HG03378 (cell line): Measurements from ENCODE around the gene RBP5.

Source experiments
- ATAC-seq: cut with Tn5 transposase; IDR thresholded peaks from one replicate; pipeline ENCODE4 v1.9.1; 2021; ENCODE audit warnings: mild to moderate bottlenecking, moderate library complexity; ENCODE audit not compliant: unreplicated experiment

Gene RBP5, protein sequence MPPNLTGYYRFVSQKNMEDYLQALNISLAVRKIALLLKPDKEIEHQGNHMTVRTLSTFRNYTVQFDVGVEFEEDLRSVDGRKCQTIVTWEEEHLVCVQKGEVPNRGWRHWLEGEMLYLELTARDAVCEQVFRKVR

DNA sequence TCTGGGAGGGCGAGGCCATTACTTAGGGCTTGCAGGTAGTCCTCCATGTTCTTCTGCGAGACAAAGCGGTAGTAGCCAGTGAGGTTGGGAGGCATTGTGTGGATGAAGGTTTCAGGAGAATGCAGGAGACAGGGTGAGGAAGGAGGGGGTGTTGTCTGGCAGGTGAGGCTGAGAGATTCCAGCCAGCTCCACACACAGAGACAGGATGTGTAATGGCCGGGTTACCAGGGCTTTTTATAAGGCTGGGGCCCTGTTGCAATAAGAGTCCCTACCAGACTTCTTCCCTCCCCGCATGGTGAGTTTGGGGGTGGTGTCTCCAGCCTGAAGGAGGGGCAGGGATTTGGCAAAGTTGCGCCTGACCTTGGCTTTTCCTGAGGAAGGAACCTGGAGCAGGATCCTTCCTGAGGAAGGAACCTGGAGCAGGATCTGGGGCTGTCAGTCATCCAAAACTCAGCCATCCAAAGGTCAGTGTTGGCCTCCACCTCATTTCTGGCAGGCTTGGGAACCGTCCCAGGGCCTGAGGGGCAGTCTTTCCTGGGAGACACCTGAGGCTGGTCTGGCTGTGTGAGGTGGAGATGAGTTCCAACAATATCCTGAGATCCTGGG is at the start of gene RBP5:
Gene RBP5 (minus strand): TSS at position 209 of the 606 bp plus-strand sequence. CDS start 114 bp downstream, at position 95.
- no peak for ATAC-seq

DNA sequence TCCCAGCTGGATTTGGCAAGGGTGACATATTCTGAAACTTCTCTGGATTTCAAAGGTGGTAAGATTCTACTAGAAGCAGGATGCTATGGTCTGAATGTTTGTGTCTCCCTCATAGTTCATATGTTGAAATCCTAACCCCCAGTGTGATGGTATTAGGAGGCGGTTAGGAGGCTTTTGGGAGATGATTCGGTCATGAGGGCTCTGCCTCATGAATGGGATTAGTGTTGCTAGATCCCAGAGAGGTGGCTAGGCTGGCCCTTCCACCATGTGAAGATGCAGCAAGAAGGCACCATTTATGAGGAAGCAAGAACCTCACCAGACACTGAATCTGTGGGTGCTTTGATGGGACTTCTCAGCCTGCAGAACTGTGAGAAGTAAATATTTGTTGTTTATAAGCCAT is 49.8 kb upstream of the RBP5 start:
- no peak for ATAC-seq

DNA sequence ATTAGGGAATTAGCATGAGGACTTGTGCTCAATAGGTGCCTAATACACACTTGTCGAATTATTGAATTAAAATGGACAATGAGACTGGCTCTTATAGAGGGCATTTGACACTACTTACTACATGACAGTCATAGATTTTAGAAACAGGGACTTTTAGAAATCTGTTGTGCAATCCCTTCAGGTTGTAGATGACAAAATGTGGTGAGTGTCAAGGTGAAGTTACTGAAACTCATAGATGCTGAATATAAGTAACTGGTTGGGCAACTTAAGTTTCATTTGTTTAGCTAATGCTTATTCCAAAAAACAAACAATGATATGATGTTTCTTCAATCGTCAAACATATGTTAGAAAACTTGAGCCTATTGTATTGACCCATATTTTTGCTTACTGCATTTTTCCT is 47.9 kb upstream of the RBP5 start:
- no peak for ATAC-seq

- ATAC-seq: no peak
Observed at GRCh38 chr12:7175493-7175892, 46.8 kb upstream of the RBP5 start.

GRCh38 chr12:7171854-7172253 is 43.2 kb upstream of the RBP5 start:
- ATAC-seq: no peak

DNA sequence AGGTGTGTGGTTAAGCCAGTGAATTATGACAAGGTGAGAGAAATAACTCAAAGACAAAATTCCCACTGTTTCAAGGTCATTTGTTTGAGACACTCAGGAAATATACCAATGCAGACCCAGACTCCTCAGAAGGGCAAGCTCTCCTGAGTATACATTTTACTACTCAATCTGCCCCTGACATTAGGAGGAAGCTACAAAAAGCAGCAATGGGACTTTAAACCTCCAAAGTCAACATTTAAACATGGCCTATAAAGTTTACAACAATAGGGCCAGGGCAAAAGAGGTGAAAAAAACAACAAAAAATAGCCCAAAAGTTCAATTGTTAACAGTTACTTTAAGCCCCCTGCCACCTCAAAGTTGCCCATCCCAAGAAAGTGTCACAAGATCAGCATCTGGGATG is 41.3 kb upstream of the RBP5 start:
- no peak for ATAC-seq

GRCh38 chr12:7162691-7163114 is 34.0 kb upstream of the RBP5 start:
- ATAC-seq: no peak

DNA sequence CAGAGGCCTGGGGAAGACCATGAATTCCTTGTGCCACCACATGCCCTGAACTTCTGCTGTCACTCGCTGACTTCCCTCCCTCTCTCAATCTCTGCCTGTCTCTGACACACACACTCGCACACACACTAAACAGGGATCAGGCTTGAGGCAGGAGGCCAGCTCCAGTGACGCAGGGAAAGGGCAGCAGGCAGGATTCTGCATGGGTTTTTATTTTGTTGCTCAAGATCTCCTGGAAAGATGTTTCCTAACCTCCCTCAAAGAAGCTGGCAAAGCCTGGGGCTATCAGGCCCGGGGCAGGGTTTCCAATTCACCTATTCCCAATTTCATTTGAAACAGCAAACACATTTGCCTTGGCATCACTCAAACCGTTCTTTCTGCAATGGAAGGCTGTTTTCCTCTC is 33.1 kb upstream of the RBP5 start:
- ATAC-seq: no peak

- ATAC-seq: no peak
Observed at GRCh38 chr12:7161327-7161726, 32.6 kb upstream of the RBP5 start.

DNA sequence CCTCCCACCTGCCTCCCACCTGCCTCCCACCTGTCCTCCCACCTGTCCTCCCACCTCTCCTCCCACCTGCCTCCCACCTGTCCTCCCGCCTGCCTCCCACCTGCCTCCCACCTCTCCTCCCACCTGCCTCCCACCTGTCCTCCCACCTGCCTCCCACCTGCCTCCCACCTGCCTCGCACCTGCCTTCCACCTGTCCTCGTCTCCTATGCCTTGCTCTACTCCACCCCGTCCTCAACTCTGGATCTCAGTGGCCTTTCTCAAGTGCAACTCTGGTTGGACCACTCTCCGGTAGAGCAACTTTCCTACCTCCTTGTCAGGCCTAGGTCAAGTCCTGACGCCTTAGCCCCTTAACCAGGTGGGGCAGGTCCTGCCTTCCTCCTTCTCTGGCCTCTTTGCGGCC is 31.5 kb upstream of the RBP5 start:
- no peak for ATAC-seq

- no peak for ATAC-seq
Observed at GRCh38 chr12:7158781-7159609, 30.3 kb upstream of the RBP5 start.

DNA sequence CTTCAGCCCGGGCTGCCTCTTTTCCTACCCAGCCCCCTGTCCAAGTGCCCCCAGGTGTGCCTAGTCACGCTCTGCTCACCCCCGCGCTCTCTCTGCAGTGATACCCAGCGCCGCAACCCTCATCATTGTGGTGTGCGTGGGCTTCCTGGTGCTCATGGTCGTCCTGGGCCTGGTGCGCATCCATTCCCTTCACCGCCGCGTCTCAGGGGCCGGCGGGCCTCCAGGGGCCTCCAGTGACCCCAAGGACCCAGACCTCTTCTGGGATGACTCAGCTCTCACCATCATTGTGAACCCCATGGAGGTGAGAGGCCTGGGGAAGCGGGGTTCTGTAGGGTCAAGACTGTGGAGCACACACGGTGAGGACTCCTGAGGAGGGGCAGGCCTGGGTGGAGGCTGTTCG is 28.7 kb upstream of the RBP5 start:
- no peak for ATAC-seq

DNA sequence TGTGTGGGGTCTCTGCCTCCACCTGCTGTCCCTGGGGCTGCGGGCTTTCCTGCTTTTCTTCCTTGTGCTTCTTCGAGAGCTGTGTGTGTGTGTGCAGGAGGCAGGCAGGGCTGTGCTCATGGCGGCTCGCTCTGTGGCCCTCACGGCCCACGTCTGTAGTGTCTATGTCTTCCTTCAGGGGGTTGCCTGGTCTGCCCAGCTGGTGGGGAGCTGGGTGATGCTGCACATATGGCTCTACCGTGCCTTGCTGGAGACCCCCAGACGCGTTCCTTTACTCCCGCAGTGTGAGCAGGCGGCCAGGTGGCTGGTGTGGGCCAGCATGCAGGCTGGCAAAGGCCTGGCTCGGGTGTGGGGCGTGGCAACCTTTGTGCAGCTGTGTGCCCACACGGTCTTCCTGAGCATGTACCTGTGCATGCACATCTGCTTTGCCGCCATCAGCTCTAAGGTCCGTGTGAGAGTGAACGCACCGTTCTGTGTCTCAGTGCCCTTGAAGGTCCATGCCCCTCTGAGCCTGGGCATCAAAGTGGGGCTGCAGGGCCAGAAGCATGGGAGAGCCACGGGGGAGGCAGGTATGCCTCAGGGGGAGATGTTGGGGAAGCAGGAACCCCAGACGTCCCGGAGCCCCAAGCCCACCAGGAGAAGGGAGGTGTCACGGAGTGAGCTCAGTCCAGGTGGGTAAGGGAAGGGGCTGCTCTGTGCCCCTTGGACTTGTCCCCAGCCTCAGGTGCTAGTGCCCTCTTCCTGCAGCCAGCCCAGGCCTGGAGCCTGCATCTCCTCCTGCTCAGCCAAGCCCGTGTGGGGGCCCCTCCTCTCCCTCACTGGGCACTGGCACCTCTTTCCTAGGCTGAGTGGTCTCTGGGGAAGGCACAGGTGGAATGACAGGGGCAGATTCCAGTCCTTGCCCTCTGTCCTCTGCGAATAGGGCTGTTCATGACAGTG is 27.8 kb upstream of the RBP5 start:
- ATAC-seq: no peak

DNA sequence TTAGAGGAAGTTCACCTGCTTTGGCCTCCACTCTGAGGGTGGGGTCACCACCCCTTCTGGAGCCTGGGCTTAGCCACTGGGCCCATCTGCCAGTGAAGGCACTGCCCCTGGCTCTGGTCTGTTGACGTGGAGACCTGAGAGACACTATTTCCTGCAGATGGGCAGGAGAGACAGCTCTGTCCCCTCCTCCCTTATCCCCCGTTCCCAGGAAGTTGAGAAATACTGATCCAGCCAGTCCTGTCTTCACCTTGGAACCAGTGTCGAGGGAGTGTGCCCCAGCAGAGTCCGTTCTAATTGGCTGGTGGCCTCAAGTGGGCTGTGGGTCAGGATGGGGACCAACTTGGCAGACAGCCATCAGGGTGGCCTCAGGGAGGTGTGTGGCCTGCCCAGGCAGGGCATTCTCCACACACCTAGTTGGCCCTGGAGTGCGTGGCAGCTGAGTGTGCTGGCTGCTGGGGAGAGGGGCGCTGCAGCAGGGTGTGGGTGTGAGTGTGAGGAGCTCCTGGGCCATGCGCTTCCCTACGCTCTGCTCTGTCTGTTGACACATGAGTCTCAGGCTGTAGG is 26.9 kb upstream of the RBP5 start:
- ATAC-seq: no peak

DNA sequence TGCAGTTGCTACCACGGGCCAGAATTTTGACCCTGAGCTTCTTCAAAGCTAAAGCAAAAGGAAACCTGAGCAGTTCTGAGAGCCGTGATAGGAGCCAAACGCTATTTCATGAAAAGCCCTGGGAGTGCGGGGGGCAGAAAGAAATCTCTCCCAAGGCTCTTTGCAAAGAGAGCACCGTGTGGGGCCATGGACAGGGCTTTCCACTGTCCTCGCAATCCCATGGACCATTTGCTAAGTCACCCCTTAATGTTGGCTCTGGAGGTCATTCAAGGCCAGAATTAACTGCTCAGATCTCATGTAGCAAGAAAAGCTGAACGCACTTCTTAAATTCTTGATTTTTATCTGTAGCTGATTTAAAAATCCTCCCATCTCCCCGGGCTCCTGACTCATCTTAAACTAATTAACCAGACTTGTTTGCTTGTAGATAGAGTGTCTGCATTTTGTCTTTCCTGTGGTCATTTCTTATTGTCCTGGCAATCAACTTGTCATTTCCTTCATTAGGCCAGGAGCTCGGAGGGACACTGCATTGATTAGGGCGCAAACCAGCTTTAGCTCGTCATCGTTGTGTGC is 26.3 kb upstream of the RBP5 start:
- no peak for ATAC-seq

GRCh38 chr12:7154042-7154441 is 25.4 kb upstream of the RBP5 start:
- ATAC-seq: no peak

- ATAC-seq: no peak
Observed at GRCh38 chr12:7152818-7153217, 24.1 kb upstream of the RBP5 start.

DNA sequence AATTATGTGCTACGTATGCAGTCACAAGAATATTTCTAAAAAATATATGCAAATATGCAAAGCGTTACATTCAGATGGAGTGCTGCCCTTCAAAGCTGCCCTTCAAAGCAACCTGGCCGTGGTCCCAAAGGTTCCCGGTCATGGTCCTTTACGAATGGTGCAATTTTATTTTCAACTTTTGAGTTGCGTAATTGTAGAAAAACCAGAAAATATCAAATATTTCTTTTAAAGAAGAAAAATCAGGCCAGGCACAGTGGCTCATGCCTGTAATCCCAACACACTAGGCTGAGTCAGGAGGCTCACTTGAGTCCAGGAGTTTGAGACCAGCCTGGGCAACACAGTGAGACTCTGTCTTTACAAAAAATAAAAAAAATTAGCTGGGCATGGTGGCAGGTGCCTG is 22.8 kb upstream of the RBP5 start:
- ATAC-seq: no peak

DNA sequence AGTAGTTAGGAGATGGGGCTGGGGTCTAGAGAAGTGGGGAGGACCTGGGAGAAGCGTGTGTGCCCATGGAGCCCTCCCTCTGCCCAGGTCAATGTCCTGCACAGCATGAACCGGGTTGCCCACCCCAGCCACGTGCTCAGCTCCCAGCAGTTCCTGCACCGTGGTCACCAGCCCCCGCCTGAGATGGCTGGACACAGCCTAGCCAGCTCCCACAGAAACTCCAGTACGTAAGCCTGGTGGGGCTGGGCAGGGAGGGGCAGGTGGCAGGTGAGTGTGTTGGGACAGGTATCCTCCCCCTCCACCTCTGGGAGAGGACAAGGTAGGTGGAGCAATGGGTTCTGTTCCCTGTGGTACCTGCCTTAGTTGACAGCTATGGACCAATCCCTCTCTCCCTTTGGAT is 22.2 kb upstream of the RBP5 start:
- no peak for ATAC-seq

DNA sequence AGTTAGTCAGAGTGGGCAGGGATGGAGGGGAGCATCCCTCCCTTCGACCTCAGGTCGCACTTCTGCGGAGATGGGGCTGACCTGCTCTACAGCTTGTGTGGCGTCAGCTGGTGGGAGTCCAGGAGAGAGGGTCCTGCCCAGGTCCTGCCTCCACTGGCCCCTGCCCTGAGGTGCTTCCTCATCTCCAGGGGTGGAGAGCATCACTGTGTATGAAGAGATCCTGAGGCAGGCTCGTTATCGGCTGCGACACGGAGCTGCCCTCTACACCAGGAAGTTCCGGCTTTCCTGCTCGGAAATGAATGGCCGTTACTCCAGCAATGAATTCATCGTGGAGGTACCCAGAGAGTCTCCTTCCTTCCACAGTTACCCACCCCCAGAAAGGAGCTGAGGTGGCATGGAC is 21.7 kb upstream of the RBP5 start:
- ATAC-seq: no peak

GRCh38 chr12:7146906-7147305 is 18.2 kb upstream of the RBP5 start:
- no peak for ATAC-seq
